Gastroesophageal sphincter (tissue), 3 donors: ENCODE data around the gene MED31.

Experiments used
- EP300 ChIP-seq: sonication (generic); formaldehyde crosslinking; IDR thresholded peaks from one replicate; pipeline ENCODE4 v1.6.1; 2017; ENCODE audit warnings: antibody characterized with exemption, mild to moderate bottlenecking
- POLR2A ChIP-seq, 2 donors: fragments of 450-650 bp; IDR thresholded peaks; one replicate each; pipeline ENCODE4 v1.6.1; 2017; ENCODE audit warnings: antibody characterized with exemption in 2 of 2, mild to moderate bottlenecking in 2 of 2, moderate library complexity in 1 of 2
- POLR2AphosphoS5 ChIP-seq: sonication (generic); formaldehyde crosslinking; IDR thresholded peaks from one replicate; pipeline ENCODE4 v1.6.1; 2017; ENCODE audit warnings: antibody characterized with exemption
- TF ChIP-seq, protein P1 (sequence below), 4 experiments: fragments of 200-600 bp in 2 of 4; fragments of 450-650 bp in 2 of 4; sonication (generic) in 1 of 4; IDR thresholded peaks; one replicate each; pipeline ENCODE4 v1.5.1; 2017 to 2019; ENCODE audit warnings: antibody characterized with exemption in 4 of 4, mild to moderate bottlenecking in 2 of 4, moderate library complexity in 2 of 4

DNA sequence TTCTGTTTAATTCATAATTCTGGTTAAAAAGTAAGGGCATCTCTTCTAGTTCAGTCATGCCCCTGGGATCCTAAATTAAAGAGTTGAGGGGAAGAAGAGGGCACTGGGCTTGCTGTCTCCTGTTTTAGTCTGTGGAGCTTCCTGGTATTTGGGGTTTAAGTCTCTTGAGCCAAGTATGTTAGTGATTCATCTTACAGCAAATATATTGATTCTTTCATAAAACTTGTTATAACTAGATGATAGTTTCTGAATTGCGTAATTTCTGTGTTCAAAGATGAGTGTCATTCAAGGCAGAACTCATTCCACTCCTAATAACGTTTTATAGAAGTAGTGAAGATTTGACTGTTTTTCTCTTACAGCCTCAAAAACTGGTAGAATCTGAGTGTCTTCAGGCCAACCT lies 8.8 kb downstream of the MED31 start:
- TF ChIP-seq, protein P1, sequence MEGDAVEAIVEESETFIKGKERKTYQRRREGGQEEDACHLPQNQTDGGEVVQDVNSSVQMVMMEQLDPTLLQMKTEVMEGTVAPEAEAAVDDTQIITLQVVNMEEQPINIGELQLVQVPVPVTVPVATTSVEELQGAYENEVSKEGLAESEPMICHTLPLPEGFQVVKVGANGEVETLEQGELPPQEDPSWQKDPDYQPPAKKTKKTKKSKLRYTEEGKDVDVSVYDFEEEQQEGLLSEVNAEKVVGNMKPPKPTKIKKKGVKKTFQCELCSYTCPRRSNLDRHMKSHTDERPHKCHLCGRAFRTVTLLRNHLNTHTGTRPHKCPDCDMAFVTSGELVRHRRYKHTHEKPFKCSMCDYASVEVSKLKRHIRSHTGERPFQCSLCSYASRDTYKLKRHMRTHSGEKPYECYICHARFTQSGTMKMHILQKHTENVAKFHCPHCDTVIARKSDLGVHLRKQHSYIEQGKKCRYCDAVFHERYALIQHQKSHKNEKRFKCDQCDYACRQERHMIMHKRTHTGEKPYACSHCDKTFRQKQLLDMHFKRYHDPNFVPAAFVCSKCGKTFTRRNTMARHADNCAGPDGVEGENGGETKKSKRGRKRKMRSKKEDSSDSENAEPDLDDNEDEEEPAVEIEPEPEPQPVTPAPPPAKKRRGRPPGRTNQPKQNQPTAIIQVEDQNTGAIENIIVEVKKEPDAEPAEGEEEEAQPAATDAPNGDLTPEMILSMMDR (IDR thresholded peaks at IDR 0.05), result no peak
- TF ChIP-seq POLR2AphosphoS5, result no peak
- TF ChIP-seq POLR2A (IDR thresholded peaks at IDR 0.05), result no peak
- TF ChIP-seq EP300, result no peak
